Kidney capillary endothelial cell (primary cell): ENCODE measurements around the gene SP5.
"Not testable (repeated sequence)": the region's sequence is repeated elsewhere in the genome, so short reads cannot be mapped to it uniquely, and the experiment has no call there.

Experiments
- DNase-seq: peaks from one replicate; pipeline ENCODE4 v3.0.0-alpha.2; 2018; ENCODE audit warnings: low spot score

SP5 gene

GRCh38 chr2:170715062-170715931 lies at the start of gene SP5:
Gene SP5, plus strand, starts transcription at chr2:170715337. Its CDS starts 176 bp downstream, at chr2:170715513.
- no peak for DNase-seq

DNA sequence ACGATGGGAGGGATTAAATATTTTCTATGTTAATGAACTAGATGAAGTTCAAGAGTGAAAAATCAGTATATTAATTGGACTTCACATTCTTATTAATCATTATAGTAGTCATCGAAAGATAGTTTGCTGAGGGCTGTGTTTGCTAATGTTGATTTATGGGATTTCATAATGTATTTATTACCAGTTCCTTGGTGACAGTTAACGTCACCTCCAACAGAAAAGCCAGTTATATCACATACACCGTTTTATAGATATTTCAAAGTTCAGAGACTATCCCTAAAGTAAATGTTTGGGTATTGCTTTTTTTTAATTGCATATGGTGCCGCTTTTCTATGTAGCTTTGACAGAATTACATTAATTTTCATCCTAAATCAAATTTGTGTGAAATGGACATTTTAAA lies 49.4 kb upstream of the SP5 start:
- no peak for DNase-seq

- DNase-seq: no peak
Measured at GRCh38 chr2:170669909-170670308, 45.2 kb upstream of the SP5 start.

- no peak for DNase-seq
Measured at GRCh38 chr2:170670651-170671050, 44.5 kb upstream of the SP5 start.

DNA sequence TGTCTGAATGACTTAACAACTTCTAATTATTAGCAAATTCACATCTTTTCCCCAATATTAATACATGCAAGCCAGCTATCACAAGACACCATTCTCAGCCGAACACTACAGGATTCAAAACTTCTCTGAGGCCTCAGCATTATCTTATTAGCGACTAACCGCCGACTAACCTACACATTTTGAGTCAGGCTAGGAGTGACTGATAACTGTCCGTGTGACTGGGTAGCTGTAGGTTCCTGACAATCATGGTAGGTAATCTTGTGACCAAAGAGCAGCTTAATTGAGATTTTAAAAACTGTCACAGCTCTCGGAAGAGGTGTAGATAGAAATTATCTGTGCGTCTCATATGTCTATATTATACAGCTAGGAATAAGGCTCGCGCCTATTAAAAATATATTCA lies 44.1 kb upstream of the SP5 start:
- DNase-seq: no peak

GRCh38 chr2:170674282-170674681 lies 40.9 kb upstream of the SP5 start:
- DNase-seq: not testable (repeated sequence)

- DNase-seq: no peak
Measured at GRCh38 chr2:170675701-170676100, 39.4 kb upstream of the SP5 start.

GRCh38 chr2:170679607-170680079 lies 35.5 kb upstream of the SP5 start:
- DNase-seq: no peak

DNA sequence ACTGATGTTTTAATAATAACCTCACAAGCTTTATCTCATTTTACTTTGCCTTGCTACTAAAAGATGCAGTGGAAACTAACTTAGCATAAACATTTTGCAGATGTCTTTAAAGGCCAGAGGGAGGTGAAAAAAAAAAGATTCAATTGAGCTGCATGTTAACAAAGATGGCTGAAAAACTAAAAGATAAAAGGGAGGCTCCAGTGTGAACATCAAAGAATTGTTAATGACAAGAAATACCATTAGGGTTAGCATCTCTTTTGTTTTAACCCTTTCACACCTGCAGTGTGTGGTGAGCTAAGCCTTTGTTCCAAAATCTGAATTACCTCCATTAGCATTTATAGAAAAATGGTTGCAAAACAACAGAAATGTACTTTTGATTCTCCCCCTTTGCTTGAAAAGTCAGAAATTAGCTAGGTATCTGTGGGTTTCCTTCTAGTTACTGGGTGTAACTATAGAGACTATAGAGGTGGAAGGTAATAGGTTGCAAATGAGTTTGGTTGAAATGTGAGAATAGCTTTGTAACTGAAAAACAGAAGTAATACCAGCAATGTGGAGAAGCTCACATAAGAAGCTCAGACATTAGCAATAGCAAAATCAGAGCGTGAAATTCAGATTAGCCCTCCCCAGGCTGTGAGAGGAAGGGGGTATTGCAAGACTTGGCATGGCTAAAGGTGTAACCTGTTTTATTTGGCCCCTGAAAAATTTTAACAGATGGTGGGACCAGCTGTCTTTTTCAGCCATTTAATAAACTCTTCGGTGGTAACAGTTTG lies 34.8 kb upstream of the SP5 start:
- DNase-seq: no peak

DNA sequence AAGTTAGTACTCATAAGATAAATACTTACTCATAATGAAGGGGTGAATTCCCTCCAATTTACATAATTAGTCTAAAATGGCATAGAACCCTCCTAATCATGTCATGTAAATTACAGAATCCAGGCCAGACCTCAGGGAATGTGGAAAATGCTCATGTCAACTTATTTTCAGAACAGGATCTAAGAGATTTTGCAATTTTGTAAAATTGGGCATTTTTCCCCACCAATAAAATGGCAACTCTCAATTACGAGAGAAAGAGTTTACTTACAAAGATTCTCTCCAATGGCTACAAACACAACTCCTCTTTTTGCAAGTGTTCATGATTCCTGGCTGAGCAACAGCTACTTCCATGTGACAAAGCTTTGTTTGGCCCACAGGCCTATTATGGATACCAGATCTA lies 33.8 kb upstream of the SP5 start:
- no peak for DNase-seq

- no peak for DNase-seq
Measured at GRCh38 chr2:170685591-170685990, 29.5 kb upstream of the SP5 start.

GRCh38 chr2:170689481-170689880 lies 25.7 kb upstream of the SP5 start:
- no peak for DNase-seq

DNA sequence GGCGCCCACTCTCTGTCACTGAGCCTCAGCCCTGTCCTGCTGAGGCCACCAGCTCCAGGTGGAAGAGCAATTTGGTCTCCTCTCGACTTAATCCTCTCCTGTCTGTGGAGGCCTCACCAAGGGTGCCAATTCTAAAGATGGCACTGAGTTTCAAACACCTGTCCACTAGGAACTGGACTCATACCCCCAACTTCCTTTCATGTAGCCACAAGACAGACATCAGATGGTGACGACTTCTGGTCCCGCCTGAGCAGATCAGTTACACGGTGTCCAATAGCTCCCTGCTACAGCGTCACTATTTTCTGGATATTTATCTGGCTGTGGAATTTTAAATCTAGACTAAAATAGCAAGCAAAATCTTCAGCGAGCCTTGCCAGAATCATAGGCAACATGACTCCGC lies 24.5 kb upstream of the SP5 start:
- no peak for DNase-seq

- no peak for DNase-seq
Measured at GRCh38 chr2:170694316-170694715, 20.8 kb upstream of the SP5 start.

DNA sequence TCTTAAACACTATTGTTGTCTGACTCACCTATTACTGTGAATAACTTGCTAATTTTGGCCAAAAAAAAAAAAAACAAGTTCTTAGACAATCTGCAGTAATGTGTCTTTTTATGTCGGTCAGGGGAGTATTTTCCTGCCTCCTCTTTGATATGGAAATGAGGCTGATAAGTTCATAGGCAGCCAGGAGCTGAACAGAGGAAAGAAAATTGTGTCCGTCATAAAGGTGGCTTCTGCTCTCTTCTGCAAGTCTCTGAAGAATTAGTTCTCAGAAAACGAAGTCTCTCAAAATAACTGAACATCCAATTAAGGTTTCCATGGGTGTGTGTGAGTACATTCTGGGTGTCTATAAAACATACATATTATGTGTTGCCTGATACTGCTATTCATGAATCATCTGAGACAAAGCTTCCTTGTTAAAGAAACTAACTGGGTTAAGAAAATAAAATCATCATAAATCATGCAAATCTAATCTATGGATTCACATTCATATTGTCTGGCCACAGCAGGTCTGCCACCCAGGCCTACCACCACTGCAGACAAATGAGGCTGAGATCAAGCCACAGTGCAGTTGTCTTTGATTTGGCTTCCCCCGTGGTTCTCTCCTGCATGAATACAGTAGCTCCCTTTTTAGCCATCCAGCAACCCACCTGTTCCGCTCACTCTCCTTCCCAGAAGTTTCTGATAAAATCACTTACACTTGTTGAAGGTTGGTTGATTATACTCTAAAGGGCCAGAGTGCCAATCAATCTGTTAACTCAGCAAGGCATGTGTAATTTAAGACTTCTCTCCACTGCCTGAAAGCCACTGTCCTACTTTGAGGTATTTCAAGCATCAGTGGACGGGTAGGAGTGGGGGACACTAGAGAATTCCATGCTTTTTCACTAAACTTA lies 19.4 kb upstream of the SP5 start:
- no peak for DNase-seq

GRCh38 chr2:170696948-170697347 lies 18.2 kb upstream of the SP5 start:
- no peak for DNase-seq

GRCh38 chr2:170701011-170701410 lies 14.1 kb upstream of the SP5 start:
- DNase-seq: no peak

- no peak for DNase-seq
Measured at GRCh38 chr2:170703776-170704476, 11.2 kb upstream of the SP5 start.

DNA sequence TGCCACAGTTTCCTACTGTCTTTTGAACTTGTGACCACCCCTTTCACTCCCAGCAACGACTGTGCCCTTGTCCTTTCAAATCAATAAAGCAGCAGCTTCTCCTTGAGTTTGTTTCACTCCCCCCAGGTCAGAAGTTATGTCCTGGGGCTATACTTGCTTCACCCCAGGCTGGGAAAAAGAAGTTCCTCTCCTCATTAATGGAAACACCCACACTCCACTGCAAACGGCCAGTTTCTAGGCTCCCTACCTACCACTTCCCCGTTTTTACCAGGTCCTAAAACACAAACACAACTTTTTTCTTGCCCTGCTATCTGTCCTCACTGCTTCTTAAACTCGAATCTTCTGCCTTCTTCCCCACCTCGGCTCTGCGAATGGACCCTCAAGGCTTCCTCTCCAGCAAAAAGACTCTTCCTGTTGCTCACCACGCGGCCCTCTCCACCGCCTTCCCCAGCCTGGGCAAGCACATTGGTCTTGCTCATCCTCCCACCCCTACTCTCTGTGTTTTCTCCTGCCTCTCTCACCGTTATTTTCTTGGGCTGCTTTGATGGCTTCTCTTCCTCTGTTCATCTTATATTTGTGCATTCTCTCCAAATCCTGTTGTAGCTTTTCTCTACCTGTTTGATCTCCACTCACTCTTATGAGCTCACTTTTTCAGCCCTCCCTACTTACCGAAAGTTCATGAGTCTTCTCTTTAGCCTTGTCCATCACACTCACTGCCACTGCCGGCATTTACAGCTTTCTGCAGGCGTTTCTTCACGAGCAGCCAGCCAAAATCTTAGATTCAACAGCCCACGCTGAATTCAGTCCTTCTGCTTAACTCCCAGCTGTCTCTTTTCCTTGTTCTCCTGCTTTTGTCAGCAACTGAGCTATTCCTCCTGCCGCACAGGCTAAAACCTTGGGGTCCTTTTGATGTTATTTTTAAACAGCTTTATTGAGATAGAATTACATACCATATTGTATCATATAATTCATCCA lies 7.0 kb upstream of the SP5 start:
- DNase-seq: no peak

GRCh38 chr2:170710609-170710979 lies 4.5 kb upstream of the SP5 start:
- DNase-seq: no peak
